Gastrocnemius medialis (tissue), 4 donors: ENCODE data around the gene CACNG5. TPM values are rescaled to one million over a fixed set of nuclear protein-coding genes. Genes with fewer than 3 reads are reported as not detected.

Source experiments
- ATAC-seq, 2 donors: fragments of 150-250 bp; one replicate each; pipeline ENCODE4 v1.9.1; 2016
- DNase-seq, 2 donors: peaks; one replicate each; pipeline ENCODE4 v3.0.0-alpha.2; 2019
- H3K27ac ChIP-seq, 4 donors: fragments of 200-600 bp; sonication (generic); 1 replicate in 1 of 4; 2 replicates in 3 of 4; pipeline ENCODE4 v1.5.1; 2016 to 2018; ENCODE audit warnings: mild to moderate bottlenecking in 2 of 4, moderate library complexity in 1 of 4
- H3K27me3 ChIP-seq, 3 donors: fragments of 200-600 bp; sonication (generic) in 2 of 3; 1 replicate in 1 of 3; 2 replicates in 2 of 3; pipeline versions ENCODE4 v1.5.1 to v1.6.0; 2016 to 2019; ENCODE audit warnings: mild to moderate bottlenecking in 1 of 3, moderate library complexity in 1 of 3
- H3K36me3 ChIP-seq, 2 donors: fragments of 200-600 bp; sonication (generic) in 1 of 2; one replicate each; pipeline ENCODE4 v1.5.1; 2017 to 2018
- H3K4me1 ChIP-seq, 2 donors: fragments of 200-600 bp; sonication (generic) in 1 of 2; one replicate each; pipeline ENCODE4 v1.5.1; 2016 to 2017; ENCODE audit warnings: mild to moderate bottlenecking in 2 of 2
- H3K4me3 ChIP-seq, 4 donors: fragments of 200-600 bp; sonication (generic) in 3 of 4; 1 replicate in 1 of 4; 2 replicates in 3 of 4; pipeline ENCODE4 v1.5.1; 2016 to 2019; ENCODE audit warnings: mild to moderate bottlenecking in 2 of 4
- H3K9me3 ChIP-seq, 3 donors: fragments of 200-600 bp; sonication (generic) in 2 of 3; 1 replicate in 1 of 3; 2 replicates in 2 of 3; pipeline ENCODE4 v1.5.1; 2016 to 2019
- CTCF ChIP-seq, 5 experiments: fragments of 450-650 bp in 3 of 5; fragments of 200-600 bp in 2 of 5; sonication (generic) in 2 of 5; IDR thresholded peaks in 4 of 5; conservative IDR thresholded peaks in 1 of 5; 1 replicate in 4 of 5; 2 replicates in 1 of 5; pipeline ENCODE4 v1.5.1; 2016 to 2019; ENCODE audit warnings: antibody characterized with exemption in 5 of 5, mild to moderate bottlenecking in 3 of 5, moderate library complexity in 3 of 5
- POLR2A ChIP-seq, 2 donors: fragments of 450-650 bp; IDR thresholded peaks; one replicate each; pipeline ENCODE4 v1.6.1; 2017; ENCODE audit warnings: antibody characterized with exemption in 2 of 2, mild to moderate bottlenecking in 2 of 2, moderate library complexity in 2 of 2
- in situ Hi-C, 4 donors: fragments of 200-750 bp; cut with MboI; loops; one replicate each; pipeline versions ENCODE4 v1.15.0 to v1.8.0; 2017; ENCODE audit warnings: low sequenced_read_pairs in 4 of 4
- intact Hi-C: fragments of 100-400 bp; cut with DNase I; formaldehyde crosslinking; loops from one replicate; pipeline ENCODE4 v1.15.1; 2023; ENCODE audit warnings: low total_unique reads
- total RNA-seq, 4 donors: library from RNA; depleted of rRNA; stranded (reverse); fragments of >200 nt; gene quantifications; one replicate each; pipeline versions ENCODE4 v1.1.0 to v1.2.3, GENCODE V29; 2016

CACNG5 gene
- total RNA-seq, 4 donors from 2014 or later, result not detected

- H3K36me3 ChIP-seq, result no peaks in the 10 kb centered on the region
- H3K4me3 ChIP-seq, result no peak overlapping the region
- no peaks in the 10 kb centered on the region for H3K4me1 ChIP-seq
- H3K27ac ChIP-seq, result no peak overlapping the region
- no peaks in the 10 kb centered on the region for H3K9me3 ChIP-seq
- DNase-seq (no peak), ATAC-seq (no peak)
- H3K27me3 ChIP-seq, result no peaks in the 10 kb centered on the region
- TF ChIP-seq CTCF (IDR thresholded peaks at IDR 0.05 in 4 of 5, conservative IDR thresholded peaks at IDR 0.05 in 1 of 5), result no peak
- no peak for TF ChIP-seq POLR2A (IDR thresholded peaks at IDR 0.05)
- in situ Hi-C loops, result no loop called here
- intact Hi-C loops, result no loop called here
Measured at GRCh38 chr17:66799849-66800537, 34.9 kb upstream of the CACNG5 start.

GRCh38 chr17:66803474-66803951, 31.4 kb upstream of the CACNG5 start:
- Histone ChIP-seq H3K27me3 (no peaks in the 10 kb centered on the region), H3K4me3 (no peak overlapping the region), H3K36me3 (no peaks in the 10 kb centered on the region), H3K27ac (no peak overlapping the region), H3K4me1 (no peaks in the 10 kb centered on the region), H3K9me3 (no peaks in the 10 kb centered on the region)
- DNase-seq (no peak), ATAC-seq (no peak)
- TF ChIP-seq POLR2A (IDR thresholded peaks at IDR 0.05) (no peak), CTCF (IDR thresholded peaks at IDR 0.05 in 4 of 5, conservative IDR thresholded peaks at IDR 0.05 in 1 of 5) (no peak)
- intact Hi-C loops (no loop called here), in situ Hi-C loops (no loop called here)

GRCh38 chr17:66805567-66805966, 29.4 kb upstream of the CACNG5 start:
- Histone ChIP-seq H3K27ac (no peak overlapping the region), H3K9me3 (no peaks in the 10 kb centered on the region), H3K4me1 (no peaks in the 10 kb centered on the region), H3K27me3 (no peaks in the 10 kb centered on the region), H3K36me3 (no peaks in the 10 kb centered on the region), H3K4me3 (no peak overlapping the region)
- TF ChIP-seq POLR2A (IDR thresholded peaks at IDR 0.05), result no peak
- TF ChIP-seq CTCF (IDR thresholded peaks at IDR 0.05 in 4 of 5, conservative IDR thresholded peaks at IDR 0.05 in 1 of 5), result no peak
- no peak for ATAC-seq
- intact Hi-C loops, result loop anchor here (5.0 kb wide), 1 partner anchor 462 kb away; no protein-coding TSS in a partner anchor
- in situ Hi-C loops, result no loop called here
- no peak for DNase-seq

GRCh38 chr17:66807182-66807581, 27.7 kb upstream of the CACNG5 start:
- no peak for ATAC-seq
- intact Hi-C loops (loop anchor here (5.0 kb wide), 1 partner anchor 460 kb away; no protein-coding TSS in a partner anchor), in situ Hi-C loops (no loop called here)
- H3K27me3 ChIP-seq, result no peaks in the 10 kb centered on the region
- DNase-seq, result no peak
- no peaks in the 10 kb centered on the region for H3K4me1 ChIP-seq
- no peak overlapping the region for H3K4me3 ChIP-seq
- no peaks in the 10 kb centered on the region for H3K36me3 ChIP-seq
- no peak for TF ChIP-seq CTCF (IDR thresholded peaks at IDR 0.05 in 4 of 5, conservative IDR thresholded peaks at IDR 0.05 in 1 of 5)
- H3K27ac ChIP-seq, result no peak overlapping the region
- no peaks in the 10 kb centered on the region for H3K9me3 ChIP-seq
